Measurements from ENCODE around the gene SLCO3A1.

Gene SLCO3A1

DNA sequence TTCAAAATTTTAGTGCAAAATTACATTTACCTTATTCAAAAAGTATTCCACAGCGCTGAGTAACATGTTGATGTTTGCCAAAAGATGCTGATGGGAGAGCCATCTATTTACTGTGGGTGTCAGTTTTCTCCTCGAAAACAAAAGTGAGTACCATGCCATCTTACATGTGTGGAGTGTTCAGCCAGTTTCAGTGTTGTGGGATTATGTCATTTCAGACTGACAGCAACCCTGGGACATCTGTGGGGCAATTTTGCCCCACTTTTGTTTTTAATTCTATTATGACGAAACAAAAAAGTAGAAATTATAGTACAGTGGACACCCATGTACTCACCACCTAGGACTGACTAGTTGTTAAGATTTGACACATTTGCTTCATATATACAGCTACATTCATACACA is 19.6 kb downstream of the SLCO3A1 start:
- Histone ChIP-seq H3K27me3 (ENCODE audit: insufficient read depth, poor library complexity, severe bottlenecking) (no peaks in the 10 kb centered on the region), H3K27ac (replicated peaks) (no peak overlapping the region), H3K4me3 (replicated peaks; ENCODE audit: insufficient read depth, low read length) (no peak overlapping the region)
- no peak for DNase-seq (ENCODE audit: low read depth in 1 of 2, low spot score in 1 of 2)
- TF ChIP-seq, protein P1, sequence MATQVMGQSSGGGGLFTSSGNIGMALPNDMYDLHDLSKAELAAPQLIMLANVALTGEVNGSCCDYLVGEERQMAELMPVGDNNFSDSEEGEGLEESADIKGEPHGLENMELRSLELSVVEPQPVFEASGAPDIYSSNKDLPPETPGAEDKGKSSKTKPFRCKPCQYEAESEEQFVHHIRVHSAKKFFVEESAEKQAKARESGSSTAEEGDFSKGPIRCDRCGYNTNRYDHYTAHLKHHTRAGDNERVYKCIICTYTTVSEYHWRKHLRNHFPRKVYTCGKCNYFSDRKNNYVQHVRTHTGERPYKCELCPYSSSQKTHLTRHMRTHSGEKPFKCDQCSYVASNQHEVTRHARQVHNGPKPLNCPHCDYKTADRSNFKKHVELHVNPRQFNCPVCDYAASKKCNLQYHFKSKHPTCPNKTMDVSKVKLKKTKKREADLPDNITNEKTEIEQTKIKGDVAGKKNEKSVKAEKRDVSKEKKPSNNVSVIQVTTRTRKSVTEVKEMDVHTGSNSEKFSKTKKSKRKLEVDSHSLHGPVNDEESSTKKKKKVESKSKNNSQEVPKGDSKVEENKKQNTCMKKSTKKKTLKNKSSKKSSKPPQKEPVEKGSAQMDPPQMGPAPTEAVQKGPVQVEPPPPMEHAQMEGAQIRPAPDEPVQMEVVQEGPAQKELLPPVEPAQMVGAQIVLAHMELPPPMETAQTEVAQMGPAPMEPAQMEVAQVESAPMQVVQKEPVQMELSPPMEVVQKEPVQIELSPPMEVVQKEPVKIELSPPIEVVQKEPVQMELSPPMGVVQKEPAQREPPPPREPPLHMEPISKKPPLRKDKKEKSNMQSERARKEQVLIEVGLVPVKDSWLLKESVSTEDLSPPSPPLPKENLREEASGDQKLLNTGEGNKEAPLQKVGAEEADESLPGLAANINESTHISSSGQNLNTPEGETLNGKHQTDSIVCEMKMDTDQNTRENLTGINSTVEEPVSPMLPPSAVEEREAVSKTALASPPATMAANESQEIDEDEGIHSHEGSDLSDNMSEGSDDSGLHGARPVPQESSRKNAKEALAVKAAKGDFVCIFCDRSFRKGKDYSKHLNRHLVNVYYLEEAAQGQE (IDR thresholded peaks at IDR 0.05; ENCODE audit: insufficient replicate concordance, low read depth), result no peak
- TF ChIP-seq, protein P2, sequence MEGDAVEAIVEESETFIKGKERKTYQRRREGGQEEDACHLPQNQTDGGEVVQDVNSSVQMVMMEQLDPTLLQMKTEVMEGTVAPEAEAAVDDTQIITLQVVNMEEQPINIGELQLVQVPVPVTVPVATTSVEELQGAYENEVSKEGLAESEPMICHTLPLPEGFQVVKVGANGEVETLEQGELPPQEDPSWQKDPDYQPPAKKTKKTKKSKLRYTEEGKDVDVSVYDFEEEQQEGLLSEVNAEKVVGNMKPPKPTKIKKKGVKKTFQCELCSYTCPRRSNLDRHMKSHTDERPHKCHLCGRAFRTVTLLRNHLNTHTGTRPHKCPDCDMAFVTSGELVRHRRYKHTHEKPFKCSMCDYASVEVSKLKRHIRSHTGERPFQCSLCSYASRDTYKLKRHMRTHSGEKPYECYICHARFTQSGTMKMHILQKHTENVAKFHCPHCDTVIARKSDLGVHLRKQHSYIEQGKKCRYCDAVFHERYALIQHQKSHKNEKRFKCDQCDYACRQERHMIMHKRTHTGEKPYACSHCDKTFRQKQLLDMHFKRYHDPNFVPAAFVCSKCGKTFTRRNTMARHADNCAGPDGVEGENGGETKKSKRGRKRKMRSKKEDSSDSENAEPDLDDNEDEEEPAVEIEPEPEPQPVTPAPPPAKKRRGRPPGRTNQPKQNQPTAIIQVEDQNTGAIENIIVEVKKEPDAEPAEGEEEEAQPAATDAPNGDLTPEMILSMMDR (IDR thresholded peaks at IDR 0.05; ENCODE audit: insufficient read depth, low read length), result no peak
- TF ChIP-seq SPI1 (IDR thresholded peaks at IDR 0.05; ENCODE audit: borderline replicate concordance, low read depth) (no peak), POLR2AphosphoS5 (IDR thresholded peaks at IDR 0.05; ENCODE audit: low read depth) (no peak), GABPA (IDR thresholded peaks at IDR 0.05; ENCODE audit: low read depth) (no peak)

DNA sequence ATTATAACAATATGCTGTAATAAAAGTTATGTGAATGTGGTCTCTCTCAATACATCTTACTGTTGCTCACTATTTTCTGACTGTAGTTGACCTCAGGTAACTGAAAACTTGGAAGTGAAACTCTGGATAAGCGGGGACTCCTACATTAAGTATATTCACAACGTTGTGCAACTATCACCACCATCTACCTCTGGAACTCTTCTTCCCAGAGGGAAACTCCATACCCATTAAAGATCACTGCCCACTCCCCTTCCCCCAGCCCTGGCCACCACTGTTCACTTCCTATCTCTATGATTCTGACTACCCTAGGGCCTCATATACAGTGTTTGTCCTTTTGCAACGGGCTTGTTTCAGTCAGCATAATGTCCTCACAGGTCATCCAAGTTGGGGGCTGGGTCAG is 20.7 kb downstream of the SLCO3A1 start:
- no peaks in the 10 kb centered on the region for H3K27me3 ChIP-seq (ENCODE audit: insufficient read depth, poor library complexity, severe bottlenecking)
- no peak for DNase-seq (ENCODE audit: low read depth in 1 of 2, low spot score in 1 of 2)
- no peak overlapping the region for H3K4me3 ChIP-seq (replicated peaks; ENCODE audit: insufficient read depth, low read length)
- TF ChIP-seq GABPA (IDR thresholded peaks at IDR 0.05; ENCODE audit: low read depth) (no peak), SPI1 (IDR thresholded peaks at IDR 0.05; ENCODE audit: borderline replicate concordance, low read depth) (no peak), POLR2AphosphoS5 (IDR thresholded peaks at IDR 0.05; ENCODE audit: low read depth) (no peak)
- TF ChIP-seq, protein P1 (IDR thresholded peaks at IDR 0.05; ENCODE audit: insufficient replicate concordance, low read depth), result no peak
- TF ChIP-seq, protein P2 (IDR thresholded peaks at IDR 0.05; ENCODE audit: insufficient read depth, low read length), result no peak
- no peak overlapping the region for H3K27ac ChIP-seq (replicated peaks)

DNA sequence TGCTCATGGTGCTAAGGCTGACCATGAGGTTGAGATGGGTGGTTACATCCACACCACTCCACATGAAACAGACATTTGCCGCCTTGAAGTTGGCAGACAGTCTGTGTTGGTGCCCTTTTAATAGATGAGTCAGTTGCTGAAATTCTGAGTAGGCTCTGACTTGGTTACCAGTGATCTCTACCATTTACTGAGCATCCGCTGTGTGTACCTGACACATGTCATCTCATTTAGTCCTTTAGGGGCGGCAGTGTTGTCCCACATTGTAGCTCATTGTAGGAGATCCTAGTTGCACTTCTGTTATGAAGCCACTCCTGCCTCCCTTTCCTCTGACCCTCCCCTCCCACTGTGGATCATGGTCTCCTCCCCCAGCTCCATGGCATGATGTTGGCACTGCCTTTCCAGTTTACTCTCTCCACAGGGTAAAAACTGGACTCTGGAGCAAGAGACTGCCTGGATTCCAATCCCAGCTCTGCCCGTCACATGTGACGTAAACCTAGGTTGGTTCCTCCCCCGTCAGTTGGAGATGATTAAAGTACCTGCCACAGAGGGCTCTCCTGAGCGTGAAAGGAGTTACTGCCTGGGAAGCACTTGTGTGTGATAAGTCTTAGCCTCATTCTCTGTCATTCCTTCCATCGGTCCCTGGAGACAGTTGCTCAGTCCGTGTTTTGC is 21.6 kb downstream of the SLCO3A1 start:
- TF ChIP-seq, protein P2 (IDR thresholded peaks at IDR 0.05; ENCODE audit: insufficient read depth, low read length), result no peak
- TF ChIP-seq, protein P1 (IDR thresholded peaks at IDR 0.05; ENCODE audit: insufficient replicate concordance, low read depth), result no peak
- TF ChIP-seq SPI1 (IDR thresholded peaks at IDR 0.05; ENCODE audit: borderline replicate concordance, low read depth) (no peak), GABPA (IDR thresholded peaks at IDR 0.05; ENCODE audit: low read depth) (no peak), POLR2AphosphoS5 (IDR thresholded peaks at IDR 0.05; ENCODE audit: low read depth) (no peak)
- Histone ChIP-seq H3K27me3 (ENCODE audit: insufficient read depth, poor library complexity, severe bottlenecking) (no peaks in the 10 kb centered on the region), H3K4me3 (replicated peaks; ENCODE audit: insufficient read depth, low read length) (no peak overlapping the region), H3K27ac (replicated peaks) (no peak overlapping the region)
- no peak for DNase-seq (ENCODE audit: low read depth in 1 of 2, low spot score in 1 of 2)

Measured in HL-60 (cell line).